ENCODE data around the gene VLDLR.

The VLDLR gene

DNA sequence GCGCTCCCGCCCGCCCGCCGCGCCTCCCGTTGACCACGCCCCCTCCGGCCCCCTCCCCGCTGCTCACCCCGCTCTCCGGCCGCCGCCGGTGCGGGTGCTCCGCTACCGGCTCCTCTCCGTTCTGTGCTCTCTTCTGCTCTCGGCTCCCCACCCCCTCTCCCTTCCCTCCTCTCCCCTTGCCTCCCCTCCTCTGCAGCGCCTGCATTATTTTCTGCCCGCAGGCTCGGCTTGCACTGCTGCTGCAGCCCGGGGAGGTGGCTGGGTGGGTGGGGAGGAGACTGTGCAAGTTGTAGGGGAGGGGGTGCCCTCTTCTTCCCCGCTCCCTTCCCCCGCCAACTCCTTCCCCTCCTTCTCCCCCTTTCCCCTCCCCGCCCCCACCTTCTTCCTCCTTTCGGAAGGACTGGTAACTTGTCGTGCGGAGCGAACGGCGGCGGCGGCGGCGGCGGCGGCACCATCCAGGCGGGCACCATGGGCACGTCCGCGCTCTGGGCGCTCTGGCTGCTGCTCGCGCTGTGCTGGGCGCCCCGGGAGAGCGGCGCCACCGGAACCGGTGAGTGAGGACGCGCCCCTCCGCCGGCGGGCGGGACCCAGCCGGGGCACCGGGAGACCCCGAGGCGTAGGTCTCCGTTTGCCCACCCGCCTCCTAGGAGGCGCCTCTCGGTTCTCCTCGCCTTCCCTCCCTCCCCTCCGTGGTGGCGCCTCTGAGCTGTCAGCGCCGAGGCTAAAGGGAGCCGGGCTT, at the start of gene VLDLR:
Gene VLDLR, plus strand, starts transcription at position 66 of the 739 bp plus-strand sequence. Its CDS starts 403 bp downstream, at position 469.
- DNase-seq (ENCODE audit: low read depth): no peak
- TF ChIP-seq, protein P1, sequence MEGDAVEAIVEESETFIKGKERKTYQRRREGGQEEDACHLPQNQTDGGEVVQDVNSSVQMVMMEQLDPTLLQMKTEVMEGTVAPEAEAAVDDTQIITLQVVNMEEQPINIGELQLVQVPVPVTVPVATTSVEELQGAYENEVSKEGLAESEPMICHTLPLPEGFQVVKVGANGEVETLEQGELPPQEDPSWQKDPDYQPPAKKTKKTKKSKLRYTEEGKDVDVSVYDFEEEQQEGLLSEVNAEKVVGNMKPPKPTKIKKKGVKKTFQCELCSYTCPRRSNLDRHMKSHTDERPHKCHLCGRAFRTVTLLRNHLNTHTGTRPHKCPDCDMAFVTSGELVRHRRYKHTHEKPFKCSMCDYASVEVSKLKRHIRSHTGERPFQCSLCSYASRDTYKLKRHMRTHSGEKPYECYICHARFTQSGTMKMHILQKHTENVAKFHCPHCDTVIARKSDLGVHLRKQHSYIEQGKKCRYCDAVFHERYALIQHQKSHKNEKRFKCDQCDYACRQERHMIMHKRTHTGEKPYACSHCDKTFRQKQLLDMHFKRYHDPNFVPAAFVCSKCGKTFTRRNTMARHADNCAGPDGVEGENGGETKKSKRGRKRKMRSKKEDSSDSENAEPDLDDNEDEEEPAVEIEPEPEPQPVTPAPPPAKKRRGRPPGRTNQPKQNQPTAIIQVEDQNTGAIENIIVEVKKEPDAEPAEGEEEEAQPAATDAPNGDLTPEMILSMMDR (conservative IDR thresholded peaks at IDR 0.05; ENCODE audit: low read depth, low read length): no peak
- peak within 1 kb of the TSS; percentile 73 for H3K4me3 ChIP-seq (ENCODE audit: low read length)

DNA sequence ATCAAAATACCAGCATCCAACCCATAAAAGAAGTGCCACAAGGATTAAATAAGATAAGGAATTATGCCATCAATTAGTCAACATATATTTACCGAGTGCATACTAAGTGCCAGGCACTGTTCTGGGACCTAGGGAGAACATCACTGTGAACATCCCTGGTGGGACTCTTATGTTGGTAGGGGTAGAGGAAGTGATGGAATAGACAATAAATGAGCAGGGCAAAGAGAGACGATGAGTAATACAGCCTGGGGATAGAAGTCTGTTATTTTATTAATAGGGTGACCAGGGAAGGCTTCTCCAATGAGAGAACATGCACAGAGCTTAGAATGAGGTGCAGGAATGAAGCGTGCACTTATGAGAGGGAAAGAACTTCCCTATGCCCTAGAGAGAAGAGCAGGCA, 47.4 kb upstream of the VLDLR start:
- H3K4me3 ChIP-seq (ENCODE audit: low read length): no peak overlapping the region
- no peak for DNase-seq (ENCODE audit: low read depth)
- TF ChIP-seq, protein P1 (conservative IDR thresholded peaks at IDR 0.05; ENCODE audit: low read depth, low read length): no peak

DNA sequence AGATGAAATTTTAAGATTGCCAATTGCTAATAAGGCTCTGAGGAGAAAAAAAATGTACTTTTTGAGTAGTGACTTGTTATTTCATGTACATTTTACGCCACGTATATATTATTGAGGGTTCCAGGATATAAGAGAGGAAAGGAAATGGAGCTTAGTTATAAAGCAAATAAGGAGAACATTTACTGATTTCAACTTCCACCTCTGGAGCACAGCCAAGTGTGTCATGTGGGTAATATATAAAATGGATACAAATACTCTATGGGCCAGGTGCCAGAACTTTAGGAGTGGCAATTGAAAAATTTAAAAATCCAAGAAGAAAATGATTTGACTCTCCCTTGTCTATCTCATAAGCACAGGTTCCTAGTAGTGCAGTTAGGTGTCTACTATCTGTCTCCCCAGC, 45.0 kb upstream of the VLDLR start:
- TF ChIP-seq, protein P1 (conservative IDR thresholded peaks at IDR 0.05; ENCODE audit: low read depth, low read length): no peak
- no peak overlapping the region for H3K4me3 ChIP-seq (ENCODE audit: low read length)
- DNase-seq (ENCODE audit: low read depth): no peak

DNA sequence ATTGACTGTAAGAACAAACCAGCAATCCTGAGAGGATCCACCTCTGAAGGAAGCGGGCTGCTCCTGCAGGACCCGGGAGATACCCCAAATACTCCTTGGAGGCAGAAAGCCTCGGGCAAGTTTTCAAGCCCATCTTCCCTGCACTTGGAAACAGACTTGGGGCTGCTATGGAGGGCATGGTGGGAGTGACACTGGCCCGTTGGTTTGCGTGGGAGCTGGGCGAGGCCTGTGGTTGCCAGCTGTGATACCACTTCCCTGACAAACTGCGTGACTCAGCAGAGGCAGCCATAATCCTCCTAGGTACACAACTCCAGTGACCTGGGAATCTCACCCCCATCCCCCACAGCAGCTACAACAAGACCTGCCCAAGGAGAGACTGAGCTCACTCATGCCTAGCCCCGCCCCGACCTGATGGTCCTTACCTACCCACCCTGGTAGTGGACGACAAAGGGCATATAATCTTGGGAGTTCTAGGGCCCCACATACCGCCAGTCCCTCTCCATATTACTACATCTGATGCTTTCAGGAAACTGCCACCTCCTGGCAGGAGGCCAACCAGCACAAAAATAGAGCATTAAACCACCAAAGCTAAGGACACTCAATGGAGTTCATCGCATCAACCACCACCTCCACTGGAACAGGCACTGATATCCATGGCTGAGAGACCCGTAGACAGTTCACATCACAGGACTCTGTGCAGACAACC, 38.1 kb upstream of the VLDLR start:
- H3K4me3 ChIP-seq (ENCODE audit: low read length): no peak overlapping the region

DNA sequence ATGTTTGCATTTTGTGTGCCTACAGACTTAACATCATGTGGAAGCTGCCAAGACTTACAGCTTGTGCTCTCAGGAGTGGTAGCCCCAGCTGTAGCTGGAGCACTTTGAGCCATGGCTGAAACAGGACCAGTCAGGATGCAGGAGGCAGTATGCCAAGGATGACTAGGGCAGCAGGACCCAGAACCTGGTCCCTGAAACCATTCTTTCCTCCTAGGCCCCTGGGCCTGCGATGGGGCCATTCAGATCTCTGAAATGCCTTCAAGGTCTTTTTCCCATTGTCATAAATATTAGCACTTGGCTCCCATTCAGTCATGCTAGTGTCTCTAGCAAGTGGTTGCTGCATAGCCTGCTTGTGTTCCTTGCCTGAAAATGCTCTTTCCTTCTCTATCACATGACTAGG, 29.6 kb upstream of the VLDLR start:
- TF ChIP-seq, protein P1 (conservative IDR thresholded peaks at IDR 0.05; ENCODE audit: low read depth, low read length): no peak
- no peak for DNase-seq (ENCODE audit: low read depth)
- H3K4me3 ChIP-seq (ENCODE audit: low read length): no peak overlapping the region

More for the DNA sequence above, 38.1 kb upstream of the VLDLR start:
- TF ChIP-seq, protein P1 (conservative IDR thresholded peaks at IDR 0.05; ENCODE audit: low read depth, low read length): no peak
- no peak for DNase-seq (ENCODE audit: low read depth)

DNA sequence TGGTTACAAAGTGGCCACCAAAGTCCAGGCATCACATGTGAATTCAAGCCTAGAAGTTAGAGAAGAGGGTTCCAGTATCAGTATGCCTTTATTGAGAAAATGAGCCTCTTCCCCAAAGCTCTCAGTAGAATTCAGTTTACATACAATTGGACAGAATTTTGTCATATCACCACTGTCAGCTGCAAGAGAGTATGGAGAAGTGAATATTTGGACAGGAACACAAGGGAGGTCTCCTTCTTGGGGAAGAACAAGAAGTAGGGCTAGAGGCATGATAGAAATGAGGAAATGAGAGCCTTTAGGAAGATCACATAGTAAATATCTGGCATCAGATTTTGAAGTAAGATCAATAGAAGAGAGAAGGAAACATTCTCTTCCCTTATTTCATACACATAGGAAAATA, 27.8 kb upstream of the VLDLR start:
- no peak for DNase-seq (ENCODE audit: low read depth)
- TF ChIP-seq, protein P1 (conservative IDR thresholded peaks at IDR 0.05; ENCODE audit: low read depth, low read length): no peak
- no peak overlapping the region for H3K4me3 ChIP-seq (ENCODE audit: low read length)

DNA sequence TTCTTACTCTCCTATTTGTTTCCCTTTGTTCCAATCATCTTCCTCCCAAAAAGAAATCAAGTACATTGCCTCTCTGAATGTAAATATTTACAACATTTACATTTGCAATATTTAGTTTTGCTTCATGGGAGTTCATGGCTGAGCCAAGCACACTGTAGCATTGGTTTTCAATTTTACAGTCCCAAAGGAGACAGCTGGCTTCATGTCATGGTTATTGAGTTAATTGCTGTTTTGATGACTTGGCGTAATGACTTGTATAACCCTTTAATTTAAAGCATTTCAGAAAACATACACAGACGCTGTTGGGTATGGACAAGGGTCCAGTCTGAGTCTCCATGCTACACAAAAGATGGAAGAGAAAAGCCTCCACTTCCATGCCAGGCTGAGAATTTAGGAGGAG, 25.6 kb upstream of the VLDLR start:
- no peak overlapping the region for H3K4me3 ChIP-seq (ENCODE audit: low read length)
- TF ChIP-seq, protein P1 (conservative IDR thresholded peaks at IDR 0.05; ENCODE audit: low read depth, low read length): no peak
- DNase-seq (ENCODE audit: low read depth): no peak
